GM18870 (cell line): ENCODE data around the gene PIK3R6.
A peak's percentile ranks its signal among the peaks of the same experiment; 100 is the strongest.
"Not testable (repeated sequence)": the region's sequence is repeated elsewhere in the genome, so short reads cannot be mapped to it uniquely, and the experiment has no call there.

ENCODE experiments used
- ATAC-seq: cut with Tn5 transposase; IDR thresholded peaks from one replicate; pipeline ENCODE4 v1.9.1; 2021; ENCODE audit warnings: moderate library complexity; ENCODE audit not compliant: unreplicated experiment

PIK3R6 gene

DNA sequence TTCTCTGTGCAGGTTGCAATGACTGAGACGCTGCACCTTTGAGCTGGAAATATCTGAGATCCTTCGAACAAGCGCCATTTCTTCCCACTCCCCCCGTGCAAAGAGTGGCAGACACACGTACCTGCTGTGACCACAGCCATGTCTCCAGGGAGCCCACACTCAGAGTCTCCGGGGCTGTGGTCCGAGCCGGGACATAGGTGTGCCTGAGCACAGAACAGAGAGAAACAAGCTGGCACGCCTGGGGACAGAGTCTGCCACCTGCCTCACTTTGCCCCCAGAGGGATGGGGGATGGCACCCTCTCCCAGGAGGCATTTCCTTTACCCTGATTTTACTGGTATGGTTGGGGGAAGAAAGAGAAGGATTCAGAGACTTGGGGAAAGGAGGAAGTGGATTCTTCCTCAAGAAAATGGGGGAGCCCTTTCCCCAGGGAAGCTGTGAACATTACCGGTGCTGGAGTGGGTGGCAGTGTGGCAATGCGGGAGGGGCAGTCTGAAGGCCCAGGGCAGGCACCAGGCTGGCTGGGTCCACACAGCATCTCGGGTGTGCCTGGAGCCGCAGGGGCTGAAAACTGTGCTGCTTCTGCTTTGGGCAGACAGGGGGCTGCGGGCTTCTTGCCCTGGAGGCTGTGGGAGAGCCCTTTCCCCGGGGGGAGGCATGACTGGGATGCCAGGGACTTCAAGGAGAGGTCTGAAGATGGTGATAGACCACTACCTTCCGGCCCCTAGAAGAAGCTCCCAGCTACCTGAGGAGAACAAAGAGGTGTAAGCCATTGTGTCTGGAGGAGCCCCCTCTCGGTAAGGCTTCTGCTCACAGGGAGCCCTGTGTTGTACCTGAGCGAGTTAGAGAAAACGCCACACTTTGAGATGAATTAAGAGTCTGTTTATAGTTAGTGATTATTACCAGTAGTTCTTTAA lies 6.6 kb upstream of the PIK3R6 start:
- ATAC-seq = no peak

DNA sequence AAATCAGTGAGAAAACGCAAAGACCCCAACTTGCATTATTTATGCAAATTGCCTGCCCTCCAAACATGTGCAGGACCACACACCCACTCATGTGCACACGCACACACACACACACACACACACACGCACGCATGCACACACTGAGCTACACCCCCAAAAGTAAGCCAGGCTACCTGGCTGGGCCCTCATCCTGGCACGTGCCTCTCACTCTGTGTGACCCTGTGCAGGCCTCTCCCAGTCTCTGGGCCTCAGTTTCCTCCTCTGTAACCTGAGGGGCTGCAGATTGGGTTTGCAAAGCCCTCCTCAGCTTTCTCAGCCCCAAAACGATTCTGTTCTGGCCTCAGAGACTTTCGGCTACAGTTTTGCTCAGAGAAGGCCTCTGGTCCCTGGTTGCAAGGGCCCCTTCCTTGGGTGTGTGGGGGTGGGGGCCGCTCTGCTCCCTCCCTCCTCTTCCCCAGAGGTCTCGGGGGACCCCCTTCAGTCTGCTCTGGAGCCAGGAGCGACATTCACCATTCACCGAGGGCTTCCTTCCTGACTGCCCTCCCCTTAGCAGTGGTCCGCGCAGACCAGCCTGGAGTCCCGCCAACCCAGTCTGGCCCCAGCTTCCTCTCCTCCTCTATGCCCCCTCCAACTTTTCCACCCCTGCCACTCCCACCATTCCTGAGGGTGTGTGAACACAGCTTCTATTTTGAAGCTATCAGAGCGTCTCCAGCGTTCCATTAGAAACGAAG lies 5.4 kb upstream of the PIK3R6 start:
- no peak for ATAC-seq

DNA sequence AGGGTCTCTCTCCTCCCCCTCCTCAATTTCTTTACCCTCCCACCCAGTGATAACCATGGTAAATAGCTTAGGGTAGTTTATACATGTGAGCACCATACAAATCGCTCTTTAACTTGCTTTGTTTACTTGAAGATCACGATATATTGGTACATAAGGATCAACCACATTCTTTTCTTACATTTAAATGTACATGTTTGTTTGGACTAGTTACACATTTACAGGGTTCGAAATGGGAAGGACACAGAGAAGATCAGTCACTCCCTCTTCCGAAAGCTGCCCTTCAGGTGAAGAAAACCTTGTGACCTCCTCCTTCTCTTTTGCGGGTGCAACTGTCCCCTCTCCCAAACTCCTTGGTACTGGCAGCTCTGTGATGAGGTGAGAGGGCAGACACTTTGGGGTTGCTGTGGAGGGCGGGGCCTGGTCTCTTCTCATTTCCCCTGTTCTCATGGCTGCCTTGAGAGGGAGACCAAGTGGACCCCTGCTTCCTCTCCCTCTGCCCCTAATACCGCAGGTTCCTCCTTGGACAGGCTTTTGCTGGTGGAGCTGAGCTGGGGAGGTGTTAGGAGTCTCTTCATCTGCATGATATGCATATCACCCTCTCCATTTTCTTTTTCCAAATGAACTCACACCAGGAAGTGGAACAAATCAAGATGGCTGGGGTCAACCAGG lies 4.7 kb upstream of the PIK3R6 start:
- no peak for ATAC-seq

DNA sequence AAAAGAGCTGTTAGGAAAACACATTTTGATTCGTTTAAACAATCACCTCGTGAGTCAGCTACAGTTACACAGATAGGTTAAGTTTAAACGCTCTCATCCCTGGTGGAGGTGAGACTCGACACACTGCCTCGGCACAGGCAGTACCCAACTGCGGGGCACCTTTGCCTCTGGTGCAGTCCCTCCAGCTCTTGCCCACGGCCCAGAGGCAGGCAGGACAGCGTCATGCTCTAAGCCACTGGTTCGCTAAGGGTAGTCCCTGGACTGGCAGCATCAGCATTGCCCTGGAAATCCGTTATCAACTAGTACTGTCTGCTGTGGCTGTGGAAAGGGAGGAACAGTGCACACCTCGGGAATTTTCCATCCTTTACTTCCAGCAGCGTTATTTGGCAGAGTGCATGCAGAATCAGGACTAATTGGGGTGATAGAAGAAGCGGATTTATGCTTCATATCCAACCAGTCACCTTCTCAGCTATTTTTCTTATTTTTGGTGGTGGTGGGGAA lies 3.7 kb upstream of the PIK3R6 start:
- no peak for ATAC-seq

DNA sequence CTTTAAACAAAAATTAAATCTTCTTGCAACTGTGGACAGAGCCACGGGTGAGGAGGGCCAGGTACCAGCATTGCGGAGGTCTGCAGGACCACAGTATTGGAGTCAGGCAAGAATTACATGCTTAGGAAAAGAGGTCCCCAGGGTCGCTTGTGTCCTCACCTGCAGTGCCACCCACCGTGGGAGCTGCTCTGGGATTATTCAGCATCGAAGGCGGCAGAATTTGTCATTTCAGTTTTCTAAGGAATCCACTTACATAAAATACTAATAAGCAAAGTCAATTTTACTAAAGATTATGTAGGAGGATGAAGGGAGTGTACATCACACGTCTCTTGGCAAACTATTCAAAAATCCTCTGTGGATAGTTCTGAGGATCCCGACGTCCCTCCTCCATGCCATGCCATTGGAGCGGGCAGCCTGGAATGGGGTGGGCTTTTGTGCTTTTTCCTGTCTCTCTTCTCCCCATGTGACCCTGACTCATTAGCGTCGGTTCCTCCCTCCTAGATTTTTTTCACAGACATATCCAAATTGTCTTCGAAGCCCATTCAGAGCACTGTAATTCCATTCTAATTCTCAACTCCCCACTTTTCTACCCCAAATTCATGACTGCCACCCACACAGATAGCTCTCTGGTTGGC lies 3.0 kb upstream of the PIK3R6 start:
- ATAC-seq = no peak

DNA sequence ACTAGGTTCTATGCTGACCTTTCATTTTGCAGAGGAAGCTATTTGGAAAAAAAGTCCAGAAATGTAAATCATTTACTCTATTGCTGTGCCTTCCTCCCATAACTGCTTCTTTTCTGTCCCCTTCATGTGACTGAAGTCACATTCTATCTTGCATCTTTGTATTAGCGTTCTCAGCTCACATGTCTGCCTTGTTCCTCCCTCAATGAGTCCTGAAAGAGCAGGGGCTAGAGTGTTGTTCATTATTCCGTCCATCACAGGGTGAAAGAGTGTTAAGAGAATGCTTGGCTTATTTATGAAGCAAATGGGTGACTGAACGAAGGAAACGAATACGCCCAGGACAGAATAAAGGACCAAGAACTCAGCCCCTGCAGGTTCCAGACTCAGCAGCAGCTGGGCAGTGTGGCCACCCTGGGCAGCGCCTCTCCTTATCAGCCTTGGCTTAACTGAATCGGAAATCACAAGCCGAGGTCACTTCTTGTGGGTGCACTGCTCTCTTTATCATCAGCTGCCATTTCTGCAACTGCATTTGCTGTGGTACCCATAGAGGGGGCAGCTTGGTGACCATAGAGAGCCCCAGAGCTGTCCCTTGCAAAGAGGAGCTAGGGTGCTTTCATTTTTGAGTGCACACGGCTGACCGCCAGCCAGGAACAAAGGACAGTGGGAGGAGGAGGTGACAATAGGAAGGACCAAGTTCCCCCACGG lies 1.8 kb upstream of the PIK3R6 start:
- no peak for ATAC-seq

DNA sequence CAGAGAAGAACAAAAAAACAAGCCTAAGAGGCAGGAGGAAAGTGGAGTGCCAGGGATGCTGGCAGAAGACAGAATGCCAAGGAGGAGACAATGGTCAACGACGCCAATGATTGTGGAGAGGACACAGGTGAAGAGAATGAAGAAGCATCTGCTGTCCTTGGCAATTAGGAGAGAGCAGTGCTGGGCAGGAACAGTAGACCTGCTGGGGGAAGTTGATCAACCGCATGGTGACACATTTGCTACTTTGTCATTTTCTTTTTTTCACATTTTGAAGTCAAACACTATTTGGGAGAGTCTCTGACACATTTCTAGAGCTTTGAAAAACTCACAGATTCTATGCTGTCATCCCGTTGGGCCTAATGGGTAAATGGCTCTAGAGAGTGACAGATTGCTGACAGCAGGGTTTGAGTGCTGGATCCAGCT lies 1.1 kb upstream of the PIK3R6 start:
- ATAC-seq = no peak

DNA sequence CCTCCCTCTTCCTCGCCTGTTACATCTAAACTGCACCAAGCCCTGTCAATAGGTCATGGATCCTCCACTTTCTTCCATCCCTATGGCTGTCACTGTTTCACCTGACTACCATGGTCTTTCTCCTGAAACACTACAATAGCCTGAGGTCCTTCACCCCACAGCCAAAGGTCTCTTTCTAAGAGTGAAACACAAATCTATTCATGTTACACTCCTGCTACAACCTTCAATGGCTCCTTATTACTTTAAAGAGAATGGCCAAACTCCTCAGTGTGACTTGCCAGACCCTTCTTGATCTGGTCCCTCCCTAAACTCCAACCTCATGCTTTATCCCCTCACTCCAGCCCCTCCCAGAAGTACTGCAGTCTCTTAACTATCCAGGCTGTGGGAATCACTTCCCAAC lies 618 bp upstream of the PIK3R6 start:
- ATAC-seq = no peak

DNA sequence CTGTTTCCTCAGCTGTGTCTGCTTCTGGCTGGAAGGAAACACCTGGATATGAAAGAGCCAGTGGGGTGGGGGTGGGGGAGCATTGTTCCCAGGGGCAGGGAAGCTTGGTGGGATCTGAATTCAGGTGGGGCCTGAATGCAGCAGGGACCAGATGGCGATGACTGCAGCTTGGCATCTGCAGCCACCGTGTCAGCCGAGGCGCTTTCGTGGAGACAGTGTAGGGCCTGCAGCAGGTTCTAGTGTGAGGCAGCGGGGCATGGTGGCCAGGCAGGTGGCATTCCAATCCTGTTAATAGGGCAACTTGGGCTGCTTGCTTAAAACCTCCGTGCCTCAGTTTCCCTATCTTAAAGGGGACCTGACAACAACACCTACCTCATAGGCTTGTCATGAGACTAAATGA lies 1.7 kb downstream of the PIK3R6 start:
- ATAC-seq = no peak

DNA sequence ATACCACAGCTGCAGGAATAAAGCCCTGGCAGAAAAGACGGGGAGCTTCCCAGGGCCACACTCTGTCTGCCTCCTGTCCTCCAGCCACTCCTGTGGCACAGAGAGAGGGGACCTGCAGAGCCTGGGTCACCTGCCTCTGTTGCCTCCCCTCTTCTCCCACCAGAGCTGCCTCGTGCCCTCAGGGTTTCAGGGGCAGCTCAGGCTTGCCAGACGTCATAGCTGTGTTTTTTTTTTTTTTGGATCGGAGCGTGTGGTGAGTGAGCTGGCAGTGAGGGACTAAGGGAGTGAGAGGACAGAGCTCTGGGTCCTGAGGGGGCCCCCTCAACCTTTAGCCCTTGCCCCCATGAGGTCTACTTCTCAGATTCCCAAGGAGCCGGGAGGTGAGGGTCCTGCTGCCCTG lies 2.1 kb downstream of the PIK3R6 start:
- ATAC-seq = no peak

DNA sequence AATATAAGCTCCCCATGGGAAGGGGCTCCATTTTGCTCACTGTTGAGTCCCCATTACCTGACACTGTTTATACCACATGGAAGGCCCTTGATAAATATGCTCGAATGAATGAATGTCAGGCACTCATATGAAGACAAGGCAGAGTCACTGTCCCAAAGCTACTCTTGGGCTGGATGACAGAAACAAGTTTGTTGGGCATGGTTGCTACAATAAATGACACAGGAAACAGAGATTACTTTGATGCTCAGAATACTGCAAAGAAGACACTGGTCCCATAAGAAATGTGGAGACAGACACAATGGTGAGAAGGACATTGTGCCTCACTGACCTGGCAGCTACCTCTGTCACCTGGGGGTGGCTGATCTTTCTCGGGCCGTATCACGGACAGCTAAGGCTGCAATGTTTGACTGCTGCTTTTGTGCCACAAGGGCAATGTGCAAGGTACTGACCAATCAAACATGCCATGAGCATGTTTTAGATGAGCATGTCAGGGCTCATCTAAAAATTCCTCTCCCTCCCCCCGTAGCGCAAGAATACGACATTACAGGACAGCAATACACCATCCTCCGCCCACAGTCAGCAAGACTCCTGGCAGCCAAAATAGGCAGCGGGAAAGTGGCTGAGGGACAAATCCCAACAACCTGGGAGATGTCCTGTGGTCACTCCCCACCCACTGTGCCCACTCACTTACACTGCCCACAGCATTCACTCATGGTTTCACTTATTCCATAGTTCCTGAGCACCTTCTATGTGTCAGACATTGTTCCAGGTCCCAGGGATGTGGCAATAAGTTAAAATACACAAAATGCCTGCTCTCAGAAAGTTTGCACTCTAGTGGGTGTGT lies 5.0 kb downstream of the PIK3R6 start:
- ATAC-seq = no peak

DNA sequence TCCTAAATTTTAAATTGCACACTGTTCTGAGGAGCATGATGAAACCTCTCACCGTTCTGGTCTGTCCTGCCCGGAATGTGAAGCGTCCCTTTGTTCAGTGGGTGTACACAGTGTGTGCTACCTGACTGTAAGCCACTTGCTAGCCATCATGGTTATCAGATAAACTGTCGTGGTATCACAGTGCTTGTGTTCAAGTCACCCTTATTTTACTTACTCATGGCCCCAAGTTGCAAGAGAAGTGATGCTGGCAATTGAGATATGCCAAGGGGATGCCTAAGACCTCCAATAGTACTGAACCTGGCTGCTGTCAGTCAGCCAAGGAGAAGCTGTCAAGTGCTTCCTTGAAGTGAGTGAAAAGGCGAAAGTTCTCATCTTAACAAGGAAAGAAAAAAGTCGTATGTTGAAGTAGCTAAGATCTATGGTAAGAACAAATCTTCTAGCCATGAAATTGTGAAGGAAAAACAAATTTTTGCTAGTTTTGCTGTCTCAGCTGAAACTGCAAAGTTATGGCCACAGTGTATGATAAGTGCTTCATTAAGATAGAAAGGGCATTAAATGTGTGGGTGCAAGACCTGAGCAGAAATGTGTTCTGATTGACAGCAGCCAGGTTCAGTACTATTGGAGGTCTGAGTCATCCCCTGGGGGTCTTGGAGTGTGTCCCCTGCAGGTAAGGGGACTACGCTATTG lies 5.8 kb downstream of the PIK3R6 start:
- ATAC-seq = no peak

DNA sequence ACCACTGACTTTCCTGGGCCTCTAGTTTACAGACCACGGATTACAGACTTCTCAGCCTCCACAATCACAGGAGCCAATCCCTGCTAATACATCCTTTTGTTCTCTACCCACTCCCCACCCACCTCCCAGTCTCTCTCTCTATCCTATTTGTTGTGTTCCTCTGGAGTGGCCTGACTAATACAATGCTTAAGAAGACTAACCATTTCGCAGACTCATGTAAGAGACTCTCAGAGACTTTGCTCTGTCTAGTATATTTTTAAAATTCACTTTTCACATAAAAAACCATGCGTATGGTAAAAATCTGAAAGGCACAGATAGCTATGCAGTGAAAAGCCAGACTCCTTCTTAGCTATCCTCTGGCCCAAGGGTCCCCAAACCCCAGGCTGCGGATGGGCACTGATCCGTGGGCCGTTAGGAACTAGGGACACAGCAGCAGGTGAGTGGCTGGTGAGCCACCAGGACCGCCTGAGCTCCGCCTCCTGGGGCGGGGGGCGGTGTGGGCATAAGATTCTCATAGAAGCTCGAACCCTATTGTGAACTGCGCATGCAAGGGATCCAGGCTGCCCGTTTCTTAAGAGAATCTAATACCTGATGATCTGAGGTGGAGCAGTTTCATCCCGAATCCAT lies 7.6 kb downstream of the PIK3R6 start:
- no peak for ATAC-seq

DNA sequence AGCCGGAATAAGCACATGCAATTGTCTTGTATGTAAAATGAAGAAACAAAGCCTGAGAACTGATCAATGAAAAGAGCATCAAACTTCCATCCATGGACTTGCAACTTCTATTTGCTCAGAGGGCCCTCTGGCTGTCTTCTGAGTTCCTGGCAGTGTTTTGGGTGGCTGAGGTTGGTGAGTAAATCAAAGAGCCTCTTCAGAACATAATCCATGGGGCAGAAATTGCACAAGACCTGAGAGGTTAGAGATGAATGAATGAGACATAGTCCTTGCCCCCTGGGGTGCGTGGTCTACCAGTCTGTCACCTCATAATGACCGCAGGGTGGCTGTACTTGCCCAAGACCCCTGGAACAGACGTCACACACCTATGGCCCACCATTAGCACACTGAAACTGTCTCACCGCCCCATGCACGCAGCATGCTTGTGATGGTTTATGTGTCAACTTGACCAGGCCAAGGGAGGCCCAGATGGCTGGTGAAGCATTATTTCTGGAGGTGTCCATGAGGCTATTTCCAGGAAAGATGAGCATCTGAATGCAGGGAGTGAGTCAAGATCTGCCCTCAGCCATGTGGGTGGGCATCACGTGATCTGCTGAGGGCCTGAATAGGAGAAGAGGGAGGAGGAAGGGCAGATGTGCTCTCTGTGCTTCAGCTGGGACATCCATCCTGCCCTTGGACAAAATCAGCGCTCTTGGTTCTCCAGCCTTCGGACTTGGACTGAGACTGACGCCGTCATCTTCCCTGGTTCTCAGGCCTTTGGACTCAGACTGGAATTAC lies 8.3 kb downstream of the PIK3R6 start:
- ATAC-seq = peak; percentile 23

DNA sequence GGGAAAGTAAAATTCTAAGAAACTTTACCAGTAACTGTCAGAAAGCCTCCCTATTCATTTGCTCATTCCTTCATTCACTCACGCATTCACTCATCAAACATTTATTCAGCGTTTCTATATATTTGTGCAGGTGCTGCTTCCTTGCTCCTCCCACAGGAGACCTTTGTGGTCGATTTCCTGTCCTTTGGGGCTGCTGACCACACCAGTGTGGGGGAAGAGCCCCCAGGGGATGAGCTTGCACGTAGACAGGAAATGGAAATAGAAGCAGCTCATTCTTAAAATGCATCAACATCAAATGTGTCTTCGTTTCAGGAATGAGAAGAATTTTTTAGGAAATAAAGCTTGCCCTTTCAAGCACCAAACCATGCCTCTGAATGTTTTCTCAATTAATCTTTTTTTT lies 9.6 kb downstream of the PIK3R6 start:
- peak; percentile 35 for ATAC-seq

DNA sequence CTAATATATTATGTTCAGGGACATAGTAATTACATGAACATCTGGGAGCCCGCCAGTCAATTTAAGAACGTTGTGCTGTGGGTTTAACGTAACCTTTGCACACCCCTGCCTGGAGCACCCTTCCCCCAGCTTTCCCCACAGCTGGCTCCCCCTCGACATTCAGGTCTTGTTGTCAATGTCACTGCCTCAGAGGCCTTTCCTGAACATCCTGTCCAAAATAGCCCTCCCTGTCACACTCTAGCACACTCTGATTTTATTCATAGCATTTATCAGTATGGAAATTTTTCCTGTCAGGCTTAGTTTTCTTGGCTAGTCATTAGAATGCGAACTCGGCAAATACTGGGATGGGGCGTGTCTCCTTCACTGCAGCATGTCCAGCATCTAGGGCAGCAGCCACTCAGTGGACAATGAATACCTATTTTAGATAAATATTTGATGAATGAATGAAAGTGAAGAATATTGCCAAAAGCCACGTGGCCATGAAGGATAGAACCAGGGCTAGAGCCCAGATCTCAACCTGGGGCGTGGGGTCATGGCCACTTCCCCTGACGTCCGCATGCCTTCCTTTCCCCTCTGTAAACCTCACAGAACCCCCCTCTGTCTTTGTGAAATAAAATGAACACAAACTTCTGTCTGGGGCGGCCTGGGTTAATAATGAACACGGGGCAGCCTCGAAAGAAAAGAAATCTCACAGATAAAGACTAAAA lies 10.5 kb downstream of the PIK3R6 start:
- no peak for ATAC-seq

DNA sequence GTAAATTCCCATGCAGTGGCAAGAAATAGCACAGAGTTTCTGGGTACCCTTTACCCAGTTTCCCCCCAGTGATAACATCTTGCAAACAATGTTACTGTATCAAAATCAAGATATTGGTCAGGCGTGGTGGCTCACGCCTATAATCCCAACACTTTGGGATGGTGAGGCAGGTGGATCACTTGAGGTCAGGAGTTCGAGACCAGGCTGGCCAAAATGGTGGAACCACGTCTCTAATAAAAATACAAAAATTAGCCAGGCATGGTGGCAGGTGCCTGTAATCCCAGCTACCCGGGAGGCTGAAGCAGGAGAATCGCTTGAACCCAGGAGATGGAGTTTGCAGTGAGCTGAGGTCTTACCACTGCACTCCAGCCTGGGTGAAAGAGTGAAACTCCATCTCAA lies 11.3 kb downstream of the PIK3R6 start:
- ATAC-seq = not testable (repeated sequence)
